SW480 (cell line): ENCODE results near the gene CHMP6.
A peak's percentile ranks its signal among the peaks of the same experiment; 100 is the strongest.

Source experiments
- DNase-seq: peaks from one replicate; pipeline ENCODE4 v3.0.0-alpha.2; 2016; ENCODE audit warnings: low spot score

CHMP6 gene

GRCh38 chr17:81043725-81044427, 52.2 kb downstream of the CHMP6 start:
- peak; percentile 94 for DNase-seq

- DNase-seq = no peak
Observed at GRCh38 chr17:81044428-81044763, 52.8 kb downstream of the CHMP6 start.

GRCh38 chr17:81044764-81045589, 53.3 kb downstream of the CHMP6 start:
- peak; percentile 91 for DNase-seq

GRCh38 chr17:81045590-81046095, 54.0 kb downstream of the CHMP6 start:
- no peak for DNase-seq

GRCh38 chr17:81046132-81046769, 54.6 kb downstream of the CHMP6 start:
- DNase-seq = no peak

- DNase-seq = no peak
Observed at GRCh38 chr17:81046770-81047359, 55.2 kb downstream of the CHMP6 start.

- DNase-seq = no peak
Observed at GRCh38 chr17:81048827-81049371, 57.3 kb downstream of the CHMP6 start.

GRCh38 chr17:81049372-81049911, 57.8 kb downstream of the CHMP6 start:
- DNase-seq = no peak
